ENCODE measurements around the gene CHRNE.

Gene CHRNE

GRCh38 chr17:4903051-4903818 is at the start of gene CHRNE:
CHRNE (minus strand) TSS chr17:4903098; CDS start chr17:4903063, 35 bp downstream.
- peak; percentile 68 for DNase-seq (ENCODE audit: low read depth)

GRCh38 chr17:4951486-4951885 is 48.6 kb upstream of the CHRNE start:
- no peak for DNase-seq (ENCODE audit: low read depth)

- no peak for DNase-seq (ENCODE audit: low read depth)
Observed at GRCh38 chr17:4950746-4951204, 47.9 kb upstream of the CHRNE start, which contains the start of gene ENO3. ENO3 (plus strand) TSS chr17:4951119; CDS start chr17:4951830, 711 bp downstream.

GRCh38 chr17:4950075-4950745 is 47.3 kb upstream of the CHRNE start:
- DNase-seq (ENCODE audit: low read depth), result no peak

- DNase-seq (ENCODE audit: low read depth), result peak; percentile 60
Observed at GRCh38 chr17:4949321-4950074, 46.6 kb upstream of the CHRNE start.

- peak; percentile 50 for DNase-seq (ENCODE audit: low read depth)
Observed at GRCh38 chr17:4948931-4949320, 46.0 kb upstream of the CHRNE start.

- DNase-seq (ENCODE audit: low read depth), result peak; percentile 86
Observed at GRCh38 chr17:4948166-4948930, 45.5 kb upstream of the CHRNE start, which contains the start of gene PFN1. PFN1 (minus strand) TSS chr17:4948530; CDS start chr17:4948394, 136 bp downstream.

GRCh38 chr17:4947411-4948165 is 44.7 kb upstream of the CHRNE start:
- DNase-seq (ENCODE audit: low read depth), result peak; percentile 49

GRCh38 chr17:4947010-4947410 is 44.1 kb upstream of the CHRNE start:
- no peak for DNase-seq (ENCODE audit: low read depth)

GRCh38 chr17:4946312-4946976 is 43.5 kb upstream of the CHRNE start:
- DNase-seq (ENCODE audit: low read depth), result no peak

GRCh38 chr17:4945944-4946280 is 43.0 kb upstream of the CHRNE start:
- no peak for DNase-seq (ENCODE audit: low read depth)

- DNase-seq (ENCODE audit: low read depth), result peak; percentile 69
Observed at GRCh38 chr17:4945176-4945943, 42.5 kb upstream of the CHRNE start.

GRCh38 chr17:4944554-4945175 is 41.8 kb upstream of the CHRNE start:
- DNase-seq (ENCODE audit: low read depth), result no peak

GRCh38 chr17:4944163-4944553 is 41.3 kb upstream of the CHRNE start:
- DNase-seq (ENCODE audit: low read depth), result no peak

GRCh38 chr17:4942760-4943508 is 40.0 kb upstream of the CHRNE start:
- DNase-seq (ENCODE audit: low read depth), result no peak

- no peak for DNase-seq (ENCODE audit: low read depth)
Observed at GRCh38 chr17:4941319-4941610, 38.4 kb upstream of the CHRNE start.

GRCh38 chr17:4940555-4941318 is 37.8 kb upstream of the CHRNE start:
- DNase-seq (ENCODE audit: low read depth), result no peak

Data from stimulated activated CD8-positive, alpha-beta memory T cell treated with anti-CD3 and anti-CD28 coated beads, Interleukin-12 subunit alpha, Interleukin-12 subunit beta, amount 100 ng/mL, for 1 hour (primary cell).